HG03095 (cell line): ENCODE results near the gene PARP9.

Experiments
- ATAC-seq: cut with Tn5 transposase; IDR thresholded peaks from one replicate; pipeline ENCODE4 v1.9.1; 2021; ENCODE audit warnings: moderate library complexity; ENCODE audit not compliant: unreplicated experiment

PARP9 gene

DNA sequence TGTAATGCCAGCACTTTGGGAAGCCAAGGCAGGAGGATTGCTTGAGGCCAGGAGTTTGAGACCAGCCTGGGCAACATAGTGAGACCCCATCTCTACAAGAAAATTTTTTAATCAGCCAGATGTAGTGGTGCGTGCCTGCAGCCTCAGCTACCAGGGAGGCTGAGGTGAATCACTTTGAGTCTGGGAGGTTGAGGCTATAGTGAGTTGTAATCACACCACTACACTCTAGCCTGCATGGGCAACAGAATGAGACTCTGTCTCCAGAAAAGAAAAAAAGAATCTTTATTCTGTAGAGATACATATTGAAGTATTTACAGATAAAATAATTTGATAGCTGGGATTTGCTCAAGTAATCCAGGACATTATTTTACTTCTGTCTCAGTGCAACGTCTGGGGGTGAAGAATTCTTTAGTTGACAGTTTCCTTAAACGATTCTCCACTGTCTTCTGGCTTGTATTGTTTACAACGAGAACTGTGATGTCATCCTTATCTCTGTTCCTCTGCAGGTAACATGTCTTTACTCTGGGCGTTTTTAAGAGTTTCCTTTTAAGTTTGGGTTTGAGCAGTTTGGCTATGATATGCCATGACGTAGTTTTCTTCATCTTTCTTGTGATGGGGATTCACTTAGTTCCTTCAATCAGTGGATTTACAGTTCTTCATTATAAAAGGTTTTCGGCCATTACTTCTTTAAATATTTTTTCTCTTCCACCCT is 75.7 kb downstream of the PARP9 start:
- ATAC-seq = no peak

DNA sequence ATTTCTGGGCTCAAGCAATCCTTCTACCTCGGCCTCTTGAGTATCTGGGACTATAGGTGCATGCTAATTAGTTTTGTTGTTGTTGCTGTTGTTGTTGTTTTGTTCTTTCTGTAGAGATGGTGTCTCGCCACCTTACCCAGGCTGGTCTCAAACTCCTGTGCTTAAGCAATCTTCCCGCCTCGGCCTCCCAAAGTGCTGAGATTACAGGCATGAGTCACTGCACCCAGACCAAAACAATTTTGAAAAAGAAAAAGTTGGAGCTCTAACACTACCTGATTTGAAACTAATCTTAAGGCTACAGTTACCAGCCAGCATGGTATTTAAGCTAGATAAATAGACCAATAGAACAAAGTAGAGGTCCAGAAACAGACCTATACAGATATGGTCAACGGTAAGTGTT is 79.1 kb downstream of the PARP9 start:
- no peak for ATAC-seq

- no peak for ATAC-seq
These were observed 82.7 kb downstream of the PARP9 start for GRCh38 chr3:122481390-122481789.
